Liver (tissue), 3 donors: ENCODE measurements around the gene TMEM272.

ENCODE experiments used
- EGR1 ChIP-seq, 2 donors: IDR thresholded peaks; 2 replicates each; pipeline ENCODE4 v1.6.1; 2016 to 2018; ENCODE audit warnings: antibody characterized with exemption in 2 of 2, low read depth in 2 of 2
- GABPA ChIP-seq, 2 donors: IDR thresholded peaks in 1 of 2; conservative IDR thresholded peaks in 1 of 2; 2 replicates each; pipeline ENCODE4 v1.6.1; 2016; ENCODE audit warnings: antibody characterized with exemption in 2 of 2, mild to moderate bottlenecking in 1 of 2, moderate library complexity in 1 of 2
- JUND ChIP-seq, 2 donors: IDR thresholded peaks; 2 replicates each; pipeline ENCODE4 v1.6.1; 2016; ENCODE audit warnings: antibody characterized with exemption in 2 of 2
- RAD21 ChIP-seq, 2 donors: IDR thresholded peaks; 2 replicates each; pipeline ENCODE4 v1.6.1; 2016; ENCODE audit warnings: antibody characterized with exemption in 2 of 2, mild to moderate bottlenecking in 2 of 2
- TAF1 ChIP-seq: conservative IDR thresholded peaks from 2 replicates; pipeline ENCODE4 v1.6.1; 2016; ENCODE audit warnings: antibody characterized with exemption, mild to moderate bottlenecking
- YY1 ChIP-seq: IDR thresholded peaks from 2 replicates; pipeline ENCODE4 v1.6.1; 2016; ENCODE audit warnings: antibody characterized with exemption, mild to moderate bottlenecking
- TF ChIP-seq, protein P1 (sequence below): fragments of 150-350 bp; IDR thresholded peaks from 2 replicates; pipeline ENCODE4 v1.5.1; 2017; ENCODE audit warnings: improper control_type of control experiment, low read depth, low read length; ENCODE audit not compliant: missing input control
- TF ChIP-seq, protein P2 (sequence below): IDR thresholded peaks from 2 replicates; pipeline ENCODE4 v1.6.1; 2016; ENCODE audit warnings: antibody characterized with exemption
- TF ChIP-seq, protein P3 (sequence below): IDR thresholded peaks from 2 replicates; pipeline ENCODE4 v1.6.1; 2016; ENCODE audit warnings: antibody characterized with exemption
- donor health status: healthy.
- donor health status: healthy.

DNA sequence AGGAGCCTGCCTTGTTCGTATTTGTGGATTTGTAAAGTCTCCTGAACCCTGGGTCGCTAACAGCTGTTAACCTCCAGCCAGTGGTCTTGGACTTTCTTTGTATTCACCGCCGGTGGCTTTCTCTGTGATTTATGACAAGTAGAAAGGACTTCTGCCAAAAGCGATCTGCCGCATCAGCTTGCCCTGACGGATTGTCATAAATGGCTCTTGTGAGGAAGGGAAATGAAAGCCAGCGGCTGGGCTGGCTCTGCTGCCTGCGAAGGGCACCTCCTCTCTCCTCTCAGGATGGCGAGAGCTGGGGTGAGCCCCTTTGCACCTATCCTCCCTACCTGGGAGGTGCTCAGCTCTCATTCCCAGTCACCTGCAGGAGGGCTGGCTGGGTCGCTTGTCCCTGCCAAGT lies 66.6 kb downstream of the TMEM272 start:
- TF ChIP-seq, protein P1, sequence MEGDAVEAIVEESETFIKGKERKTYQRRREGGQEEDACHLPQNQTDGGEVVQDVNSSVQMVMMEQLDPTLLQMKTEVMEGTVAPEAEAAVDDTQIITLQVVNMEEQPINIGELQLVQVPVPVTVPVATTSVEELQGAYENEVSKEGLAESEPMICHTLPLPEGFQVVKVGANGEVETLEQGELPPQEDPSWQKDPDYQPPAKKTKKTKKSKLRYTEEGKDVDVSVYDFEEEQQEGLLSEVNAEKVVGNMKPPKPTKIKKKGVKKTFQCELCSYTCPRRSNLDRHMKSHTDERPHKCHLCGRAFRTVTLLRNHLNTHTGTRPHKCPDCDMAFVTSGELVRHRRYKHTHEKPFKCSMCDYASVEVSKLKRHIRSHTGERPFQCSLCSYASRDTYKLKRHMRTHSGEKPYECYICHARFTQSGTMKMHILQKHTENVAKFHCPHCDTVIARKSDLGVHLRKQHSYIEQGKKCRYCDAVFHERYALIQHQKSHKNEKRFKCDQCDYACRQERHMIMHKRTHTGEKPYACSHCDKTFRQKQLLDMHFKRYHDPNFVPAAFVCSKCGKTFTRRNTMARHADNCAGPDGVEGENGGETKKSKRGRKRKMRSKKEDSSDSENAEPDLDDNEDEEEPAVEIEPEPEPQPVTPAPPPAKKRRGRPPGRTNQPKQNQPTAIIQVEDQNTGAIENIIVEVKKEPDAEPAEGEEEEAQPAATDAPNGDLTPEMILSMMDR = no peak
- TF ChIP-seq YY1 (no peak), GABPA (IDR thresholded peaks at IDR 0.05 in 1 of 2, conservative IDR thresholded peaks at IDR 0.05 in 1 of 2) (no peak), EGR1 (IDR thresholded peaks at IDR 0.05; ENCODE audit: low read depth in 2 of 2) (no peak), JUND (IDR thresholded peaks at IDR 0.05) (no peak), RAD21 (IDR thresholded peaks at IDR 0.05) (no peak), TAF1 (no peak)
- TF ChIP-seq, protein P2, sequence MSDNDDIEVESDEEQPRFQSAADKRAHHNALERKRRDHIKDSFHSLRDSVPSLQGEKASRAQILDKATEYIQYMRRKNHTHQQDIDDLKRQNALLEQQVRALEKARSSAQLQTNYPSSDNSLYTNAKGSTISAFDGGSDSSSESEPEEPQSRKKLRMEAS = no peak
- TF ChIP-seq, protein P3, sequence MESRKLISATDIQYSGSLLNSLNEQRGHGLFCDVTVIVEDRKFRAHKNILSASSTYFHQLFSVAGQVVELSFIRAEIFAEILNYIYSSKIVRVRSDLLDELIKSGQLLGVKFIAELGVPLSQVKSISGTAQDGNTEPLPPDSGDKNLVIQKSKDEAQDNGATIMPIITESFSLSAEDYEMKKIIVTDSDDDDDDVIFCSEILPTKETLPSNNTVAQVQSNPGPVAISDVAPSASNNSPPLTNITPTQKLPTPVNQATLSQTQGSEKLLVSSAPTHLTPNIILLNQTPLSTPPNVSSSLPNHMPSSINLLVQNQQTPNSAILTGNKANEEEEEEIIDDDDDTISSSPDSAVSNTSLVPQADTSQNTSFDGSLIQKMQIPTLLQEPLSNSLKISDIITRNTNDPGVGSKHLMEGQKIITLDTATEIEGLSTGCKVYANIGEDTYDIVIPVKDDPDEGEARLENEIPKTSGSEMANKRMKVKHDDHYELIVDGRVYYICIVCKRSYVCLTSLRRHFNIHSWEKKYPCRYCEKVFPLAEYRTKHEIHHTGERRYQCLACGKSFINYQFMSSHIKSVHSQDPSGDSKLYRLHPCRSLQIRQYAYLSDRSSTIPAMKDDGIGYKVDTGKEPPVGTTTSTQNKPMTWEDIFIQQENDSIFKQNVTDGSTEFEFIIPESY = no peak
